Liver (tissue), 3 donors: ENCODE measurements around the gene OTUD7B.

Experiments used
- EGR1 ChIP-seq, 2 donors: IDR thresholded peaks; 2 replicates each; pipeline ENCODE4 v1.6.1; 2016 to 2018; ENCODE audit warnings: antibody characterized with exemption in 2 of 2, low read depth in 2 of 2
- JUND ChIP-seq, 2 donors: IDR thresholded peaks; 2 replicates each; pipeline ENCODE4 v1.6.1; 2016; ENCODE audit warnings: antibody characterized with exemption in 2 of 2
- RXRA ChIP-seq, 2 donors: IDR thresholded peaks; 2 replicates each; pipeline ENCODE4 v1.6.1; 2017 to 2018; ENCODE audit warnings: antibody characterized with exemption in 2 of 2, mild to moderate bottlenecking in 1 of 2
- TAF1 ChIP-seq: conservative IDR thresholded peaks from 2 replicates; pipeline ENCODE4 v1.6.1; 2016; ENCODE audit warnings: antibody characterized with exemption, mild to moderate bottlenecking
- YY1 ChIP-seq: IDR thresholded peaks from 2 replicates; pipeline ENCODE4 v1.6.1; 2016; ENCODE audit warnings: antibody characterized with exemption, mild to moderate bottlenecking
- TF ChIP-seq, protein P1 (sequence below): fragments of 150-350 bp; IDR thresholded peaks from 2 replicates; pipeline ENCODE4 v1.5.1; 2017; ENCODE audit warnings: improper control_type of control experiment, low read depth, low read length; ENCODE audit not compliant: missing input control
- TF ChIP-seq, protein P2 (sequence below): IDR thresholded peaks from 2 replicates; pipeline ENCODE4 v1.6.1; 2016; ENCODE audit warnings: antibody characterized with exemption
- TF ChIP-seq, protein P3 (sequence below): IDR thresholded peaks from 2 replicates; pipeline ENCODE4 v1.6.1; 2016; ENCODE audit warnings: antibody characterized with exemption
- TF ChIP-seq, protein P4 (sequence below): IDR thresholded peaks from 2 replicates; pipeline ENCODE4 v1.6.1; 2016; ENCODE audit warnings: antibody characterized with exemption, mild to moderate bottlenecking
- TF ChIP-seq, protein P5 (sequence below): IDR thresholded peaks from 2 replicates; pipeline ENCODE4 v1.6.1; 2016; ENCODE audit warnings: antibody characterized with exemption
- donor health status: healthy.
- donor health status: healthy.

DNA sequence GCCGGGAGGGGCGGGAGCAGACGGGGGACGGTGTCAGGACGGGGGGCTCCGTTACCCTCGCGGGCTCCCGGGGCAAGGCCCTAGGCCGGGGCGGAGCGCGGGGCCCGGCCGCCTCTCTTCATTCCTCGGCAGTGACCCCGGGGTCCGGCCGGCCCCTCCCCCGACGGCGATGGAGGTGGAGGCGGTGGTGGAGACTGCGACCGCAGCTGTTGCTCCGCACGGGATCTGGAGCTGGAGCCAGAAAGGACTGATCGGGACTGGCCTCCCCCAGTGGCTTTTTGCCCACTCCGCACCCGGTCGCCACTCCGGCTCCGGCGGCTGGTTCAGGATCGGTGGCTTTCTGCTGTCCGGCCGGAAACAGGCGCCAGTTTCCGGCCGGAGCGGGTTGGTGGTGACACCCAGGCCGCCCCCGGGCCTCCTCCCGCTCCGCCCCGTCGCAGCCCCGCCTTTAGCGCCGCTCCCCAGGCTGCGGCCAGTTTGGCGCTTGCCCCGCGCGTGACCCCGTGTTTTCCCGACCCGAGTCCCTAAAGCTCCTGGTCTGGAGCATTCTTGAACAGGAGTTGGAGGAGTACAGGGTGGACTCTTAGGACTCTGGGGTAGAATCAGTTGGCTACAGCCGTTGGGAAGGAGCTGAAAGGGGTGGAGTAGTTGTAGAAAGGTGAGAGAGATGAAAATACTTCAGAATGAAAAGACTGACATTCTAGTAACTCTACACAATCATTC lies at the start of gene OTUD7B:
- TF ChIP-seq, protein P1, sequence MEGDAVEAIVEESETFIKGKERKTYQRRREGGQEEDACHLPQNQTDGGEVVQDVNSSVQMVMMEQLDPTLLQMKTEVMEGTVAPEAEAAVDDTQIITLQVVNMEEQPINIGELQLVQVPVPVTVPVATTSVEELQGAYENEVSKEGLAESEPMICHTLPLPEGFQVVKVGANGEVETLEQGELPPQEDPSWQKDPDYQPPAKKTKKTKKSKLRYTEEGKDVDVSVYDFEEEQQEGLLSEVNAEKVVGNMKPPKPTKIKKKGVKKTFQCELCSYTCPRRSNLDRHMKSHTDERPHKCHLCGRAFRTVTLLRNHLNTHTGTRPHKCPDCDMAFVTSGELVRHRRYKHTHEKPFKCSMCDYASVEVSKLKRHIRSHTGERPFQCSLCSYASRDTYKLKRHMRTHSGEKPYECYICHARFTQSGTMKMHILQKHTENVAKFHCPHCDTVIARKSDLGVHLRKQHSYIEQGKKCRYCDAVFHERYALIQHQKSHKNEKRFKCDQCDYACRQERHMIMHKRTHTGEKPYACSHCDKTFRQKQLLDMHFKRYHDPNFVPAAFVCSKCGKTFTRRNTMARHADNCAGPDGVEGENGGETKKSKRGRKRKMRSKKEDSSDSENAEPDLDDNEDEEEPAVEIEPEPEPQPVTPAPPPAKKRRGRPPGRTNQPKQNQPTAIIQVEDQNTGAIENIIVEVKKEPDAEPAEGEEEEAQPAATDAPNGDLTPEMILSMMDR = peak; percentile 5
- TF ChIP-seq, protein P2, sequence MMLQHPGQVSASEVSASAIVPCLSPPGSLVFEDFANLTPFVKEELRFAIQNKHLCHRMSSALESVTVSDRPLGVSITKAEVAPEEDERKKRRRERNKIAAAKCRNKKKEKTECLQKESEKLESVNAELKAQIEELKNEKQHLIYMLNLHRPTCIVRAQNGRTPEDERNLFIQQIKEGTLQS = no peak
- TF ChIP-seq, protein P3, sequence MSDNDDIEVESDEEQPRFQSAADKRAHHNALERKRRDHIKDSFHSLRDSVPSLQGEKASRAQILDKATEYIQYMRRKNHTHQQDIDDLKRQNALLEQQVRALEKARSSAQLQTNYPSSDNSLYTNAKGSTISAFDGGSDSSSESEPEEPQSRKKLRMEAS = no peak
- TF ChIP-seq JUND (IDR thresholded peaks at IDR 0.05) (peak in 1 of 2 donors; percentile 16), RXRA (IDR thresholded peaks at IDR 0.05) (peak; percentile 77 to 79), EGR1 (IDR thresholded peaks at IDR 0.05; ENCODE audit: low read depth in 2 of 2) (peak; percentile 66 to 81), TAF1 (peak; percentile 16), YY1 (peak; percentile 63)
- TF ChIP-seq, protein P4, sequence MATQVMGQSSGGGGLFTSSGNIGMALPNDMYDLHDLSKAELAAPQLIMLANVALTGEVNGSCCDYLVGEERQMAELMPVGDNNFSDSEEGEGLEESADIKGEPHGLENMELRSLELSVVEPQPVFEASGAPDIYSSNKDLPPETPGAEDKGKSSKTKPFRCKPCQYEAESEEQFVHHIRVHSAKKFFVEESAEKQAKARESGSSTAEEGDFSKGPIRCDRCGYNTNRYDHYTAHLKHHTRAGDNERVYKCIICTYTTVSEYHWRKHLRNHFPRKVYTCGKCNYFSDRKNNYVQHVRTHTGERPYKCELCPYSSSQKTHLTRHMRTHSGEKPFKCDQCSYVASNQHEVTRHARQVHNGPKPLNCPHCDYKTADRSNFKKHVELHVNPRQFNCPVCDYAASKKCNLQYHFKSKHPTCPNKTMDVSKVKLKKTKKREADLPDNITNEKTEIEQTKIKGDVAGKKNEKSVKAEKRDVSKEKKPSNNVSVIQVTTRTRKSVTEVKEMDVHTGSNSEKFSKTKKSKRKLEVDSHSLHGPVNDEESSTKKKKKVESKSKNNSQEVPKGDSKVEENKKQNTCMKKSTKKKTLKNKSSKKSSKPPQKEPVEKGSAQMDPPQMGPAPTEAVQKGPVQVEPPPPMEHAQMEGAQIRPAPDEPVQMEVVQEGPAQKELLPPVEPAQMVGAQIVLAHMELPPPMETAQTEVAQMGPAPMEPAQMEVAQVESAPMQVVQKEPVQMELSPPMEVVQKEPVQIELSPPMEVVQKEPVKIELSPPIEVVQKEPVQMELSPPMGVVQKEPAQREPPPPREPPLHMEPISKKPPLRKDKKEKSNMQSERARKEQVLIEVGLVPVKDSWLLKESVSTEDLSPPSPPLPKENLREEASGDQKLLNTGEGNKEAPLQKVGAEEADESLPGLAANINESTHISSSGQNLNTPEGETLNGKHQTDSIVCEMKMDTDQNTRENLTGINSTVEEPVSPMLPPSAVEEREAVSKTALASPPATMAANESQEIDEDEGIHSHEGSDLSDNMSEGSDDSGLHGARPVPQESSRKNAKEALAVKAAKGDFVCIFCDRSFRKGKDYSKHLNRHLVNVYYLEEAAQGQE = peak; percentile 81
- TF ChIP-seq, protein P5, sequence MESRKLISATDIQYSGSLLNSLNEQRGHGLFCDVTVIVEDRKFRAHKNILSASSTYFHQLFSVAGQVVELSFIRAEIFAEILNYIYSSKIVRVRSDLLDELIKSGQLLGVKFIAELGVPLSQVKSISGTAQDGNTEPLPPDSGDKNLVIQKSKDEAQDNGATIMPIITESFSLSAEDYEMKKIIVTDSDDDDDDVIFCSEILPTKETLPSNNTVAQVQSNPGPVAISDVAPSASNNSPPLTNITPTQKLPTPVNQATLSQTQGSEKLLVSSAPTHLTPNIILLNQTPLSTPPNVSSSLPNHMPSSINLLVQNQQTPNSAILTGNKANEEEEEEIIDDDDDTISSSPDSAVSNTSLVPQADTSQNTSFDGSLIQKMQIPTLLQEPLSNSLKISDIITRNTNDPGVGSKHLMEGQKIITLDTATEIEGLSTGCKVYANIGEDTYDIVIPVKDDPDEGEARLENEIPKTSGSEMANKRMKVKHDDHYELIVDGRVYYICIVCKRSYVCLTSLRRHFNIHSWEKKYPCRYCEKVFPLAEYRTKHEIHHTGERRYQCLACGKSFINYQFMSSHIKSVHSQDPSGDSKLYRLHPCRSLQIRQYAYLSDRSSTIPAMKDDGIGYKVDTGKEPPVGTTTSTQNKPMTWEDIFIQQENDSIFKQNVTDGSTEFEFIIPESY = peak; percentile 24
